Endodermal cell (in vitro differentiated cells): ENCODE results near the gene NDFIP2. TPM values are rescaled to one million over a fixed set of nuclear protein-coding genes. Genes with fewer than 3 reads are reported as not detected.

Experiments used
- DNase-seq: peaks from one replicate; pipeline ENCODE4 v3.0.0-alpha.2; 2017
- H3K27ac ChIP-seq: 2 replicates; pipeline ENCODE4 v1.5.1; 2013; ENCODE audit warnings: mild to moderate bottlenecking, low read depth, low read length, moderate library complexity
- H3K27me3 ChIP-seq: 2 replicates; pipeline ENCODE4 v1.6.1; 2013; ENCODE audit warnings: mild to moderate bottlenecking, low read length, moderate library complexity; ENCODE audit not compliant: insufficient read depth, control insufficient read depth, poor library complexity, severe bottlenecking
- H3K36me3 ChIP-seq: 2 replicates; pipeline ENCODE4 v1.7.0; 2013; ENCODE audit warnings: mild to moderate bottlenecking, low read length, moderate library complexity; ENCODE audit not compliant: control insufficient read depth, insufficient read depth
- H3K4me1 ChIP-seq: one replicate; pipeline ENCODE4 v1.7.0; 2013; ENCODE audit warnings: low read length; ENCODE audit not compliant: control insufficient read depth, insufficient read depth
- H3K4me3 ChIP-seq: 2 replicates; pipeline ENCODE4 v1.5.1; 2013; ENCODE audit warnings: mild to moderate bottlenecking, low read length, moderate library complexity
- H3K9ac ChIP-seq: 2 replicates; pipeline ENCODE4 v1.6.1; 2013; ENCODE audit warnings: mild to moderate bottlenecking, low read length, moderate library complexity; ENCODE audit not compliant: poor library complexity, severe bottlenecking; ENCODE audit errors: extremely low read depth
- H3K9me3 ChIP-seq: 2 replicates; pipeline ENCODE4 v1.6.1; 2013; ENCODE audit warnings: mild to moderate bottlenecking, low read length, moderate library complexity; ENCODE audit not compliant: control insufficient read depth
- H3K27ac Mint-ChIP-seq: 2 replicates; pipeline ENCODE4 v1.8.0; 2020; ENCODE audit warnings: mixed read lengths
- H3K27me3 Mint-ChIP-seq: 2 replicates; pipeline ENCODE4 v1.8.0; 2021; ENCODE audit warnings: mild to moderate bottlenecking, mixed read lengths; ENCODE audit not compliant: insufficient read depth
- H3K36me3 Mint-ChIP-seq: 2 replicates; pipeline ENCODE4 v1.8.0; 2020; ENCODE audit warnings: low read depth, mixed read lengths
- H3K4me1 Mint-ChIP-seq: 2 replicates; pipeline ENCODE4 v1.8.0; 2020; ENCODE audit warnings: mixed read lengths
- H3K4me3 Mint-ChIP-seq: 2 replicates; pipeline ENCODE4 v1.8.0; 2020; ENCODE audit warnings: mild to moderate bottlenecking, moderate library complexity, mixed read lengths
- H3K9me3 Mint-ChIP-seq: 2 replicates; pipeline ENCODE4 v1.8.0; 2020; ENCODE audit warnings: mild to moderate bottlenecking, mixed read lengths
- CTCF ChIP-seq: fragments of 200-600 bp; sonication (generic); conservative IDR thresholded peaks from 2 replicates; pipeline ENCODE4 v1.5.0; 2021; ENCODE audit warnings: antibody characterized with exemption, mild to moderate bottlenecking
- WGBS, 2 experiments: methylation state at CpG; one replicate each; pipeline versions ENCODE4 v1.1.5 to v1.1.7; 2013; ENCODE audit warnings: missing lambda C conversion rate in 2 of 2, mixed read lengths in 1 of 2; ENCODE audit not compliant: insufficient coverage in 1 of 2, insufficient read length in 1 of 2; 5-methylcytosine and 5-hydroxymethylcytosine counted together
- total RNA-seq, 2 donors: library from RNA; stranded (reverse); fragmentation: NEBNext Ultra II Directional in 1 of 2; extraction: Animal tissue kit (Norgen Biotek cat#: 25700) in 1 of 2; gene quantifications; 2 replicates in 1 of 2; 3 replicates in 1 of 2; pipeline ENCODE4 v1.2.1, GENCODE V29; 2021

NDFIP2 gene
- total RNA-seq, 2 donors from 2014 or later = 27.9 to 29.2 TPM

GRCh38 chr13:79519255-79519654 lies 38.3 kb downstream of the NDFIP2 start:
- Histone ChIP-seq H3K27ac (no peak overlapping the region), H3K4me1 (no peaks in the 10 kb centered on the region), H3K36me3 (peaks cover 5% of the 10 kb centered on the region), H3K27me3 (no peaks in the 10 kb centered on the region), H3K9ac (no peak overlapping the region), H3K9me3 (no peaks in the 10 kb centered on the region), H3K4me3 (no peak overlapping the region)
- H3K27me3 Mint-ChIP-seq = no peaks in the 10 kb centered on the region
- WGBS, 2 experiments = 94 to 96% methylated on average over 3 of the region's 3 CpGs
- peaks cover 11% of the 10 kb centered on the region for H3K36me3 Mint-ChIP-seq
- no peaks in the 10 kb centered on the region for H3K9me3 Mint-ChIP-seq
- TF ChIP-seq CTCF = no peak
- no peak overlapping the region for H3K4me3 Mint-ChIP-seq
- peaks cover 8% of the 10 kb centered on the region for H3K4me1 Mint-ChIP-seq
- no peak for DNase-seq
- H3K27ac Mint-ChIP-seq = no peak overlapping the region

- no peak for TF ChIP-seq CTCF
- peaks cover 5% of the 10 kb centered on the region for H3K36me3 ChIP-seq
Observed at GRCh38 chr13:79522583-79522982, 41.6 kb downstream of the NDFIP2 start.

DNA sequence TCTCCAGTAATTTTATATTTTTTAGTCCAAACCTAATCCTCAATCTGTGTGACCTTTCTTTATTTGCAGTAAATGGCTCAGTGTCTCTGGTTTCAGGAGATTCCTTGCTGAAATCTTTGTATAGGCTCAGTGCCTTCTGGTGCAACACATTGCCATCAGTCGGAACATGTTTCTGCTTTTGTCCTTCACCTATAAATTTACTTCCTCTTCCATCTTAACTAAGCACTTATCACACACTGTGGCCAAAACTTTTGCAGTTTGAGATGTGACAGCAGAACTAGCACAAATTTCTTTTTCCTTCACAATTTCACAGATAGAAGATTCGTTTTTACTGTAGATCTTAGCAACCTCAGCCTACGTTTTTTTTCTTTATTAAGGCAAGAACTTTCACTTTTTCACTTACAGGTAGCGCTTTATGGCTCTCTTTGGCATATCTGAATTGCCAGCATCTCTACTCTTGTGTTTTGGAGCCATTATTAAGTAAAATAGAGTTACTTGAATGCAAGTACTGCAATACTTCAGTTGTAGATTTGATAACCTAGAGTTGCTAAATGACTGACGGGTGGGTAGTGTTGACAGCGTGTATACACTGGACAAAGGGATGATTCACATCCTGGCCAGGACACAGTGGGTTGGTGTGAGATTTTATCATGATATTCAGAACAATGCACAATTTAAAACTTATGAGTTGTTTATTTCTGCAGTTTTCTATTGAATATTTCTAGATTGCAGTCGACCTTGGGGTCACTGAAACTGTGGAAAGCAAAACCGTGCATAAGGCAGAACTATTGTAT lies 44.3 kb downstream of the NDFIP2 start:
- TF ChIP-seq CTCF = no peak
- Histone ChIP-seq H3K27ac (no peak overlapping the region), H3K4me1 (peaks cover 3% of the 10 kb centered on the region), H3K9me3 (no peaks in the 10 kb centered on the region), H3K36me3 (peaks cover 5% of the 10 kb centered on the region), H3K27me3 (no peaks in the 10 kb centered on the region), H3K4me3 (no peak overlapping the region), H3K9ac (no peak overlapping the region)
- H3K9me3 Mint-ChIP-seq = no peaks in the 10 kb centered on the region
- H3K27ac Mint-ChIP-seq = no peak overlapping the region
- H3K36me3 Mint-ChIP-seq = peaks cover 11% of the 10 kb centered on the region
- no peak overlapping the region for H3K4me3 Mint-ChIP-seq
- 91 to 94% methylated on average over 5 to 8 of the region's 8 CpGs for WGBS, 2 experiments
- no peak for DNase-seq
- no peaks in the 10 kb centered on the region for H3K4me1 Mint-ChIP-seq
- H3K27me3 Mint-ChIP-seq = no peaks in the 10 kb centered on the region

More at GRCh38 chr13:79522583-79522982, 41.6 kb downstream of the NDFIP2 start:
- no peak for DNase-seq
- H3K9ac ChIP-seq = no peak overlapping the region
- H3K4me1 ChIP-seq = no peaks in the 10 kb centered on the region
- no peak overlapping the region for H3K4me3 Mint-ChIP-seq
- H3K27me3 Mint-ChIP-seq = no peaks in the 10 kb centered on the region
- H3K4me1 Mint-ChIP-seq = peaks cover 2% of the 10 kb centered on the region
- H3K9me3 ChIP-seq = no peaks in the 10 kb centered on the region
- no peaks in the 10 kb centered on the region for H3K27me3 ChIP-seq
- H3K4me3 ChIP-seq = no peak overlapping the region
- H3K36me3 Mint-ChIP-seq = peaks cover 11% of the 10 kb centered on the region
- H3K9me3 Mint-ChIP-seq = no peaks in the 10 kb centered on the region
- H3K27ac ChIP-seq = no peak overlapping the region
- H3K27ac Mint-ChIP-seq = no peak overlapping the region
